ENCODE measurements around the gene TROAP.

TROAP gene

DNA sequence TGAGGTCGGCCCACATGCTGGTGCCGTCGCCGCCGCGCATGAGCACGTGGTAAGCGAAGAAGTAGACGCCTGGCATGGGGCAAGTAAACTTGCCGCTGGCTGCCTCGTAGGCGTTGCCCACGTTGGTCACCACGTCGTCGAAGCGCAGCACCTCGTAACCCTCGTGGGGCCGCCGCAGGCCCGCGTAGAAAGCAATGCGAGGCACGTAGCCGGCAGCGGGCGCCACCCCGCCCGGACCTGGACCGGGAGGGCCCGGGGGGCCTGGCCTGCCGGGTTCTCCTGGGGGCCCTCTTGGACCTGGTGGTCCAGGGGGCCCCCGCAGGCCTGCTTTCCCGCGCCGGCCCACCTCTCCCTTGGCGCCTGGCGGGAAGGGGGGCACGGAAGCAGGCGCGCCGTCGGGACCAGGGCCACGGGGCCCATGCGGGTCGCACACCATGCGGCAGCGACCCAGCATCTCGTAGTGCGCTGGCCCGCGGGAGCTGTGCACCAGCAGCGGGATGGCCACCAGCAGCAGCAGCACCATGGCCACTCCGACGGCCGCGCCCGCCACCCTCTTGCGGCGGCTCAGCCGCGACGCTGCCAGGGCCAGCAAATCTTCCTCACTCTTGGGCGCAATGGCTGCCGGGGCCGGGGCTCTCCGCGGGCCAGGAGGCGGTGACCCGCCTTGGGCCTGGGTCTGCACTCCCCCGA is 13.0 kb downstream of the TROAP start:
- ChIA-PET CTCF (interaction anchor here (0.5 to 1.5 kb wide), 2 partner anchors 12 to 211 kb away, joined by 3 to 5 read pairs; no protein-coding TSS in a partner anchor), POLR2A (interaction anchor here (1.1 to 5.4 kb wide), 3 partner anchors 11 to 31 kb away, joined by 3 to 37 read pairs (median 3); partner anchors contain the start of genes SPATS2 and TROAP)
- DNase-seq (ENCODE audit: extremely low spot score), result no peak
- no peak for TF ChIP-seq CTBP1 (IDR thresholded peaks at IDR 0.05; ENCODE audit: borderline replicate concordance)
- no peak for TF ChIP-seq FOXM1 (IDR thresholded peaks at IDR 0.05; ENCODE audit: borderline replicate concordance)
- TF ChIP-seq ELF4 (IDR thresholded peaks at IDR 0.05), result no peak
- no peak for TF ChIP-seq TARDBP (IDR thresholded peaks at IDR 0.05)
- TF ChIP-seq ZNF384 (IDR thresholded peaks at IDR 0.05), result no peak
- TF ChIP-seq NFRKB (IDR thresholded peaks at IDR 0.05), result no peak
- TF ChIP-seq ARNT (IDR thresholded peaks at IDR 0.05), result no peak
- TF ChIP-seq FOXA1 (IDR thresholded peaks at IDR 0.05), result no peak
- no peak for TF ChIP-seq SUZ12 (IDR thresholded peaks at IDR 0.05)

DNA sequence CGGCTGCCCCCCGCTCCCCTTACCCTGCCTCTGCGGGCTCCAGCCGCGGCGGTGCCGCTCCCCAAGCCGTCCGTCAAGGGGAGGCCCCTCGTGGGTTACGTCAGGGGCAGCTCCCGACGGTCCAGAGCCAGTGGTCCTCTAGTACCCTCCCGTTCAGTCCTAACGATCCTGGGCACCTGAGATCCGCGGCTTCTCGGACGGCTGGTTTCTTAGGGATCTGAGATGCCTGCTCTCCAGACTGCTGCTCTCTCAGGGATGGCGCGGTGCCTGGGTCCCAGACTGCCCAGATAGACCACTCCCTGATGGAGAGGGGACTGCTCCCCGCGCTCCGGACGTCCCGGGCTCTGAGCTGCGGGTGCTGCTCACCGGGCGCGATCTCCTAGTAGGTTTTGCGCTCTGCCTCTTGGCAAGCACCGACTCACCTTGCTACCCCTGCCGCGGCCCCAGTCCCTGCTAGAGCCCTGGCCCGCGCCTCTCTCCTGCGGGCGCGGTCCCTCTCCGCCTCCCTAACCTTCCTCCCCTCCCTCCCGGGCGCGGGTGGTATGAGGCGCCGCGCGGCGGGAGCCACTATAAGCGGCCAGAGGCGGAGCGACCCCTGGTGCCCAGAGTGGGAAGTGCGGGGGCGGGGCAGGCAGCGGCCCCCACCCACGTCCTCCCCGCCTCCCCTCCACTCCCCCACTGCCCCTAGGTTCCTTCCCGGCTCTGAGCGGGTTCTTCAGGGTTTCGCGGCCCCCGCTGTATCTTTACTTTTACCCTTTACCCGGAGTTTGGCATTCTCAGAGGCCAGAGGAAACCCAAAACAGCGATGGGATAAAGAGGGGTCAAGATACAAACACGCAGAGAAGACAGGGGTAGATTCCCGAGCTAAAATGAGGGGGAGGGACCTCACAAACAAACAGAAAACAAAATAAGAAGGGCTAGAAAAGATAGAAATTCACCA is 13.9 kb downstream of the TROAP start, which contains the start of gene C1QL4:
Gene C1QL4 (minus strand): TSS at position 544 of the 940 bp plus-strand sequence. CDS start 711 bp downstream, outside the sequence.
- ChIA-PET CTCF (interaction anchor here (0.5 to 1.9 kb wide), 7 partner anchors 10 to 210 kb away, joined by 3 to 8 read pairs (median 3); partner anchors contain the start of genes DNAJC22 and PRPH), POLR2A (interaction anchor here (1.1 to 5.4 kb wide), 2 partner anchors 11 to 14 kb away, joined by 3 to 37 read pairs; partner anchors contain the start of gene TROAP)
- peak; percentile 90 for DNase-seq (ENCODE audit: extremely low spot score)
- TF ChIP-seq HDGF (IDR thresholded peaks at IDR 0.05; ENCODE audit: borderline replicate concordance) (no peak), SP1 (IDR thresholded peaks at IDR 0.05) (no peak), FOXM1 (IDR thresholded peaks at IDR 0.05; ENCODE audit: borderline replicate concordance) (no peak), TARDBP (IDR thresholded peaks at IDR 0.05) (no peak), BHLHE40 (IDR thresholded peaks at IDR 0.05; ENCODE audit: borderline replicate concordance) (no peak), FOXK2 (IDR thresholded peaks at IDR 0.05) (no peak), CTBP1 (IDR thresholded peaks at IDR 0.05; ENCODE audit: borderline replicate concordance) (no peak), FOXA1 (IDR thresholded peaks at IDR 0.05) (no peak), SUZ12 (IDR thresholded peaks at IDR 0.05) (no peak), ARNT (IDR thresholded peaks at IDR 0.05) (no peak), L3MBTL2 (conservative IDR thresholded peaks at IDR 0.05) (no peak)
- TF ChIP-seq, protein P1, sequence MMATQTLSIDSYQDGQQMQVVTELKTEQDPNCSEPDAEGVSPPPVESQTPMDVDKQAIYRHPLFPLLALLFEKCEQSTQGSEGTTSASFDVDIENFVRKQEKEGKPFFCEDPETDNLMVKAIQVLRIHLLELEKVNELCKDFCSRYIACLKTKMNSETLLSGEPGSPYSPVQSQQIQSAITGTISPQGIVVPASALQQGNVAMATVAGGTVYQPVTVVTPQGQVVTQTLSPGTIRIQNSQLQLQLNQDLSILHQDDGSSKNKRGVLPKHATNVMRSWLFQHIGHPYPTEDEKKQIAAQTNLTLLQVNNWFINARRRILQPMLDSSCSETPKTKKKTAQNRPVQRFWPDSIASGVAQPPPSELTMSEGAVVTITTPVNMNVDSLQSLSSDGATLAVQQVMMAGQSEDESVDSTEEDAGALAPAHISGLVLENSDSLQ (IDR thresholded peaks at IDR 0.05), result no peak

DNA sequence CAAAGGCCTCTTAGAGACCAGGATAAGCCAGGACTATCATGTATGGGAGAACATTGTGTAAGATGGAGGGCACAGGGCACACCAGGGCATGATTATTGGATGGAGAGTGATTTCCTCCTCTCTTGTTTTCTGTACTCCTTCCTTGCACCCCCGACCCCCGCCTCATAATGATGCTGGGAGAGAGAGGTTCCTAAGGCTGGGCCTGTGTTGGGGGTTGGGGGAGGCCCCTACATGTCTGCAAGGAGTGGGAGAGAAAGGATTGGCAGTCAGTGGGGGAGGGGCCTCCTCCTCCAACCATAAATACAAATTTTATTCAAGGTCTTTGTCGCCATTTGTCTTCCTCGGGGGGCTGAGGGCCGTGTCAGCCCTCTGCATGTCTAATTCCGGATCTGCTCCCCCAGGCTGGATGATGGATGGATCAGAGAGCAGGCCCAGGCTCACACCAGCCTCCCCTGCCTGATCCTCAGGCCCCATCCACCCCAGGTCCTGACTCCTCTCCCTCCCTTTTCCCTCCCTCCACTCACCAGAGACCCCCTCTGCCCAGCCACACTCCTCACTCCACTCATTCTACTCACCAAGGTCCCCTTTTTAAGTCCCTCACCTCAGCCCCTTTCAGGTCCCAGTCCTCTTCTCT is 15.9 kb downstream of the TROAP start:
- POLR2A ChIA-PET, result interaction anchor here (1.6 kb wide), 1 partner anchor 16 kb away, joined by 6 read pairs; the partner anchor contains the start of gene TROAP
- CTCF ChIA-PET, result interaction anchor here (0.6 to 1.8 kb wide), 6 partner anchors 9 to 206 kb away, joined by 3 to 5 read pairs (median 4); no protein-coding TSS in a partner anchor
- no peak for TF ChIP-seq L3MBTL2 (conservative IDR thresholded peaks at IDR 0.05)
- TF ChIP-seq FOXA1 (IDR thresholded peaks at IDR 0.05), result no peak
- TF ChIP-seq ZNF384 (IDR thresholded peaks at IDR 0.05), result no peak
- TF ChIP-seq HDGF (IDR thresholded peaks at IDR 0.05; ENCODE audit: borderline replicate concordance), result no peak
- TF ChIP-seq ARNT (IDR thresholded peaks at IDR 0.05), result no peak
- no peak for TF ChIP-seq FOXM1 (IDR thresholded peaks at IDR 0.05; ENCODE audit: borderline replicate concordance)
- no peak for TF ChIP-seq SP1 (IDR thresholded peaks at IDR 0.05)
- no peak for TF ChIP-seq TARDBP (IDR thresholded peaks at IDR 0.05)
- no peak for TF ChIP-seq LEF1 (IDR thresholded peaks at IDR 0.05; ENCODE audit: borderline replicate concordance)
- TF ChIP-seq, protein P1 (IDR thresholded peaks at IDR 0.05), result no peak
- TF ChIP-seq SUZ12 (IDR thresholded peaks at IDR 0.05), result no peak
- TF ChIP-seq ELF4 (IDR thresholded peaks at IDR 0.05), result no peak
- no peak for TF ChIP-seq CTBP1 (IDR thresholded peaks at IDR 0.05; ENCODE audit: borderline replicate concordance)
- TF ChIP-seq NFRKB (IDR thresholded peaks at IDR 0.05), result no peak
- TF ChIP-seq BHLHE40 (IDR thresholded peaks at IDR 0.05; ENCODE audit: borderline replicate concordance), result no peak
- no peak for TF ChIP-seq FOXK2 (IDR thresholded peaks at IDR 0.05)
- DNase-seq (ENCODE audit: extremely low spot score), result no peak

DNA sequence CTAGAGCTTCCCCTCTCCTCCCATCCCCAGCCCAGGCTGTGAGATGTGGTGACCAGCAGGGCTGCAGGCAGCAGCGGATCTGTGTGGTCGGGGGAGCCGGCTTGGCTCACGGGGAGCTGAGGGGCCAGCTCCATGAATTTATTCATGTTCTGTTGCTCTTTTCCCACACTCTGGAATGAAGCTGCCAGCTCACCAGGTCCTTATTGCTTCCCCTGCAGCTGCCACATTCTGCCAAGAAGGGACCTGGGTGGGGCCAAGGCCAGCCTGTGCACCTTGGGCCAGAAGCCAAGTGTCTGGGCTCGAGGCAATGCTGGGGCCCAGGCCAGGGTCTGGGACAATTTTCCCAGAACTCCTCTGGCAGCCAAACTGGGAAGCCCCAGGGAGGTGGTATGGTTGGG is 16.4 kb downstream of the TROAP start:
- no peak for DNase-seq (ENCODE audit: extremely low spot score)
- ChIA-PET CTCF (interaction anchor here (0.6 to 1.8 kb wide), 6 partner anchors 8 to 206 kb away, joined by 3 to 5 read pairs (median 4); no protein-coding TSS in a partner anchor), POLR2A (interaction anchor here (1.6 kb wide), 1 partner anchor 17 kb away, joined by 6 read pairs; the partner anchor contains the start of gene TROAP)
- TF ChIP-seq SUZ12 (IDR thresholded peaks at IDR 0.05) (no peak), L3MBTL2 (conservative IDR thresholded peaks at IDR 0.05) (no peak), HDGF (IDR thresholded peaks at IDR 0.05; ENCODE audit: borderline replicate concordance) (no peak), FOXM1 (IDR thresholded peaks at IDR 0.05; ENCODE audit: borderline replicate concordance) (no peak), FOXA1 (IDR thresholded peaks at IDR 0.05) (no peak), LEF1 (IDR thresholded peaks at IDR 0.05; ENCODE audit: borderline replicate concordance) (no peak), CTBP1 (IDR thresholded peaks at IDR 0.05; ENCODE audit: borderline replicate concordance) (no peak), SP1 (IDR thresholded peaks at IDR 0.05) (no peak), FOXK2 (IDR thresholded peaks at IDR 0.05) (no peak), BHLHE40 (IDR thresholded peaks at IDR 0.05; ENCODE audit: borderline replicate concordance) (no peak)
- TF ChIP-seq, protein P1 (IDR thresholded peaks at IDR 0.05), result no peak
